ENCODE data around the gene THEMIS2.

DNA sequence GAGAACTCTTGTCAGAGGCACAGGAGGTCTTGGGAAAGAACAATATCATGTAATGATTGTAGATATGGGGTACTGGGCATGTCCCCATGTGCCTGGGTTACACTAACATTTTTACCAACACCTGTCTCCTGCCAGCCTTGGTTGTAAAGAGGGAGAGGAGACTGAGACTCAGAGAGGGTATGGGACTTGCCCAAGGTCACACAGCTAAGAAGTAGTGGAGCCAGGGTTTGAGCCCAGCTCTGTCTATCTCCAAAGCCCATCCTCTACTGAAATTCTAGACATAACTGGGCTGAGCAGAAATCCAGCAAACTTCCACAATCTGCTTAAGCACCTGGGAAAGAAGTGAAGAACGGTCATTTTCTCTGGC lies 2.6 kb upstream of the THEMIS2 start:
- TF ChIP-seq EP300 (IDR thresholded peaks at IDR 0.05) (no peak), CTCF (IDR thresholded peaks at IDR 0.05) (no peak)

Measured in suprapubic skin (tissue), 3 donors.